IgD-negative memory B cell (primary cell): ENCODE measurements around the gene IFNG-AS1. TPM values are rescaled to one million over a fixed set of nuclear protein-coding genes. Genes with fewer than 3 reads are reported as not detected.

Source experiments
- H3K27ac Mint-ChIP-seq, 3 donors: one replicate each; pipeline ENCODE4 v1.8.0; 2020 to 2022; ENCODE audit warnings: mild to moderate bottlenecking in 3 of 3, mixed read lengths in 3 of 3, moderate library complexity in 1 of 3
- H3K27me3 Mint-ChIP-seq: one replicate; pipeline ENCODE4 v1.8.0; 2021; ENCODE audit warnings: mixed read lengths
- H3K36me3 Mint-ChIP-seq: one replicate; pipeline ENCODE4 v1.8.0; 2020; ENCODE audit warnings: mild to moderate bottlenecking, mixed read lengths
- H3K4me1 Mint-ChIP-seq, 3 donors: one replicate each; pipeline ENCODE4 v1.8.0; 2020 to 2022; ENCODE audit warnings: mixed read lengths in 3 of 3, mild to moderate bottlenecking in 1 of 3
- H3K4me3 Mint-ChIP-seq, 4 donors: one replicate each; pipeline ENCODE4 v1.8.0; 2020 to 2022; ENCODE audit warnings: mild to moderate bottlenecking in 4 of 4, mixed read lengths in 4 of 4, moderate library complexity in 3 of 4
- H3K9me3 Mint-ChIP-seq, 3 donors: one replicate each; pipeline ENCODE4 v1.8.0; 2020 to 2021; ENCODE audit warnings: mixed read lengths in 3 of 3, mild to moderate bottlenecking in 1 of 3
- polyA plus RNA-seq: library from polyadenylated mRNA; unstranded; fragments of 300-500 nt; fragmentation: Illumina TruSeq; gene quantifications from one replicate; pipeline ENCODE4 v1.2.3, GENCODE V29; 2021

Gene IFNG-AS1
- polyA plus RNA-seq, 1 donor from 2014 or later: 21.1 TPM

GRCh38 chr12:68036642-68037041, 47.4 kb downstream of the IFNG-AS1 start:
- no peak overlapping the region for H3K27ac Mint-ChIP-seq
- H3K4me3 Mint-ChIP-seq: no peak overlapping the region

GRCh38 chr12:68037616-68038255, 48.5 kb downstream of the IFNG-AS1 start:
- no peak overlapping the region for H3K27ac Mint-ChIP-seq
- peaks cover 4% of the 10 kb centered on the region for H3K36me3 Mint-ChIP-seq
- no peaks in the 10 kb centered on the region for H3K27me3 Mint-ChIP-seq
- H3K9me3 Mint-ChIP-seq: peaks cover 0 to 3% (median 0%) of the 10 kb centered on the region in 3 donors
- peaks cover 26 to 33% (median 29%) of the 10 kb centered on the region in 3 donors for H3K4me1 Mint-ChIP-seq
- no peak overlapping the region for H3K4me3 Mint-ChIP-seq

More at GRCh38 chr12:68036642-68037041, 47.4 kb downstream of the IFNG-AS1 start:
- Mint-ChIP-seq H3K4me1 (peaks cover 26 to 32% (median 28%) of the 10 kb centered on the region in 3 donors), H3K27me3 (no peaks in the 10 kb centered on the region), H3K36me3 (peaks cover 4% of the 10 kb centered on the region), H3K9me3 (peaks cover 0 to 3% (median 0%) of the 10 kb centered on the region in 3 donors)

DNA sequence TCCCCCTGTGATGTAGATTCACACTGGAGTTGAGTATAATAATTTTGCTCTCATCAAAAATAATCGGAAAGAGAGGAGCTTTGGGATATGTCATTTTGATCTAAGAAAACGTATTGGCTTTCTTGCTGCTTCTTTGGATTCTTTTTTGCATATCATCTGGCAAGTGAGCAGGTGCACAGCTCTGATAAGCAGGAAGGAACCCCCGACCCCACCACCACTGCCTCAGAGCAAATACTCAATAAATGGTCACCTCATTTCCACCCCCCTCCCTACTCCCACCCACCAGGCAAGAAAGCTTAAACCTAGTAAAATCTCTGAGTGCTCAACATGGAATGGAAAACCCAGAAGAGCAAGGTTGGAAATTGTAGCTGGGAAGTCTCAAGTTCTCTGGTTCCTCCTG, 49.4 kb downstream of the IFNG-AS1 start:
- H3K4me3 Mint-ChIP-seq: no peak overlapping the region
- H3K36me3 Mint-ChIP-seq: peaks cover 4% of the 10 kb centered on the region
- H3K9me3 Mint-ChIP-seq: peaks cover 0 to 3% (median 0%) of the 10 kb centered on the region in 3 donors
- H3K4me1 Mint-ChIP-seq: peaks cover 23 to 31% (median 27%) of the 10 kb centered on the region in 3 donors
- no peaks in the 10 kb centered on the region for H3K27me3 Mint-ChIP-seq
- no peak overlapping the region for H3K27ac Mint-ChIP-seq

GRCh38 chr12:68040450-68041075, 51.3 kb downstream of the IFNG-AS1 start:
- no peaks in the 10 kb centered on the region for H3K36me3 Mint-ChIP-seq
- peaks cover 0 to 3% (median 0%) of the 10 kb centered on the region in 3 donors for H3K9me3 Mint-ChIP-seq
- peak overlapping the region; percentile 1 to 33 (median 4) for H3K27ac Mint-ChIP-seq
- peak overlapping the region in 1 of 4 donors; percentile 79 for H3K4me3 Mint-ChIP-seq
- H3K27me3 Mint-ChIP-seq: no peaks in the 10 kb centered on the region
- H3K4me1 Mint-ChIP-seq: peaks cover 14 to 22% (median 20%) of the 10 kb centered on the region in 3 donors

DNA sequence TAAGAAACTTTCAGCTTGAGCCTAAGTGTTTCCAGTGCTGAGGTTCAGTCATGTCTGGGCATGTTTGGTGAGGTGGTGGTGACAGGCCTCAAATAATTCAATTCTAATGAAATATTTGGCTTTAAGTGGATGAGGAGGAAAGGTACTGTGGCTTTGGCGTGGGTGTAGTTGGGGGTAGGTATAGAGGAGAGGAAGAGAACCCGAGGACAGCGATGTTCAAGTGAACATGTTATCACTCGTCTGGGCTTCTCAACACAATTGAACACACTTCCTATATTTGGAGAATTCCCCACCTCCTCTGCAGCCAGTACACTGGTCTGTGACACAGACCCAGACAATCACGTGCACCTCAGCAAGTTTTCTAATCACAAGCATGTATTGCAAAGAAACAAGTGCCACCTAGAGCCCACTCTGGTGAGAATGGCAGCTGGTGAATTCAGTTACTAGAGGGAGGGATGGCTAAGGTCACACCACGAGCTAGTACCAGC, 53.0 kb downstream of the IFNG-AS1 start:
- no peaks in the 10 kb centered on the region for H3K27me3 Mint-ChIP-seq
- peaks cover 12 to 20% (median 19%) of the 10 kb centered on the region in 3 donors for H3K4me1 Mint-ChIP-seq
- peak overlapping the region in 1 of 4 donors; percentile 23 for H3K4me3 Mint-ChIP-seq
- H3K27ac Mint-ChIP-seq: peak overlapping the region; percentile 25 to 86 (median 44)
- H3K9me3 Mint-ChIP-seq: peaks cover 0 to 2% (median 0%) of the 10 kb centered on the region in 3 donors
- H3K36me3 Mint-ChIP-seq: no peaks in the 10 kb centered on the region

GRCh38 chr12:68043435-68043834, 54.2 kb downstream of the IFNG-AS1 start:
- H3K27ac Mint-ChIP-seq: peak overlapping the region in 1 of 3 donors; percentile 41
- H3K4me1 Mint-ChIP-seq: peaks cover 12 to 20% (median 19%) of the 10 kb centered on the region in 3 donors
- no peaks in the 10 kb centered on the region for H3K36me3 Mint-ChIP-seq
- no peak overlapping the region for H3K4me3 Mint-ChIP-seq
- H3K9me3 Mint-ChIP-seq: peaks cover 0 to 2% (median 0%) of the 10 kb centered on the region in 3 donors
- H3K27me3 Mint-ChIP-seq: no peaks in the 10 kb centered on the region

DNA sequence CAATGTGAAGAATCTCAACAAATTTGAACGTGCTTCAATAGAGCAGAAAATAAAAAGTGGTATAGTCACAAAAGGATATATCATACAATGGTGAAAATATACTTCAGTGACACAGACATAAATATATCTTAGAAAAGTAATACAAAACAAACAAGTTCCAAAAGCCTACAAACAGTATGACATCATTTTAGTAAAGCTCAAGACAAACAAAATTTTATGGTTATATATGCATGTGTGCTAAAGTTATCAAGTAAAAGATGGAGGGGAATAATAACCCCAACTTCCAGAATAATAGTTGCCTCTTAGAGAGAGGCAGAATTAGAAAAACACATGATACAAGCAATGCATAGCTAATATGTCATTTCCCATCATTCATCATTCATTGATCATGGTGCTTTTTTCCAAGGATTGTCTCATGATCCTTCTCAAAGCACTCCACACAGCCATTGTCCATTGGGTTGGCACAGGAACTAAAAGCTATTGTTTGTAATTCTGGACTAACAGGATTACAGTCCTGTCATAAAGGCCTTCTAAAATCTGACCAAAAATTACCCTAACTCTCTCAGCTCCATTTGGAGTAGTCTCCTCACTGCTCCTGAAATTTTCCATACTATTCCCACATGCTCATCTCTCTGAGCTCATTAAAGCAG, 59.5 kb downstream of the IFNG-AS1 start:
- H3K36me3 Mint-ChIP-seq: peaks cover 2% of the 10 kb centered on the region
- H3K27ac Mint-ChIP-seq: peak overlapping the region in 1 of 3 donors; percentile 36
- H3K27me3 Mint-ChIP-seq: peaks cover 3% of the 10 kb centered on the region
- peaks cover 0 to 2% (median 0%) of the 10 kb centered on the region in 3 donors for H3K4me1 Mint-ChIP-seq
- H3K4me3 Mint-ChIP-seq: no peak overlapping the region
- H3K9me3 Mint-ChIP-seq: peaks cover 0 to 2% (median 0%) of the 10 kb centered on the region in 3 donors

- peak overlapping the region in 3 of 4 donors; percentile 2 to 42 (median 3) for H3K4me3 Mint-ChIP-seq
- peak overlapping the region in 2 of 3 donors; percentile 54 to 63 for H3K27ac Mint-ChIP-seq
- H3K36me3 Mint-ChIP-seq: peaks cover 17% of the 10 kb centered on the region
- H3K9me3 Mint-ChIP-seq: peaks cover 10 to 31% (median 20%) of the 10 kb centered on the region in 3 donors
- H3K4me1 Mint-ChIP-seq: peaks cover 10 to 15% (median 14%) of the 10 kb centered on the region in 3 donors
- H3K27me3 Mint-ChIP-seq: no peaks in the 10 kb centered on the region
These were observed 67.1 kb downstream of the IFNG-AS1 start for GRCh38 chr12:68056300-68056699.

GRCh38 chr12:68063900-68064590, 74.8 kb downstream of the IFNG-AS1 start:
- H3K27ac Mint-ChIP-seq: no peak overlapping the region
- peaks cover 29% of the 10 kb centered on the region for H3K36me3 Mint-ChIP-seq
- H3K9me3 Mint-ChIP-seq: peaks cover 3 to 25% (median 23%) of the 10 kb centered on the region in 3 donors

GRCh38 chr12:68065163-68065562, 75.9 kb downstream of the IFNG-AS1 start:
- H3K27me3 Mint-ChIP-seq: no peaks in the 10 kb centered on the region
- H3K4me3 Mint-ChIP-seq: peak overlapping the region in 1 of 4 donors; percentile 6
- no peak overlapping the region for H3K27ac Mint-ChIP-seq
- H3K36me3 Mint-ChIP-seq: peaks cover 26% of the 10 kb centered on the region
- peaks cover 4 to 16% (median 15%) of the 10 kb centered on the region in 3 donors for H3K9me3 Mint-ChIP-seq
- H3K4me1 Mint-ChIP-seq: peaks cover 17 to 23% (median 18%) of the 10 kb centered on the region in 3 donors

More at GRCh38 chr12:68063900-68064590, 74.8 kb downstream of the IFNG-AS1 start:
- Mint-ChIP-seq H3K27me3 (no peaks in the 10 kb centered on the region), H3K4me3 (no peak overlapping the region), H3K4me1 (peaks cover 14 to 17% (median 16%) of the 10 kb centered on the region in 3 donors)

DNA sequence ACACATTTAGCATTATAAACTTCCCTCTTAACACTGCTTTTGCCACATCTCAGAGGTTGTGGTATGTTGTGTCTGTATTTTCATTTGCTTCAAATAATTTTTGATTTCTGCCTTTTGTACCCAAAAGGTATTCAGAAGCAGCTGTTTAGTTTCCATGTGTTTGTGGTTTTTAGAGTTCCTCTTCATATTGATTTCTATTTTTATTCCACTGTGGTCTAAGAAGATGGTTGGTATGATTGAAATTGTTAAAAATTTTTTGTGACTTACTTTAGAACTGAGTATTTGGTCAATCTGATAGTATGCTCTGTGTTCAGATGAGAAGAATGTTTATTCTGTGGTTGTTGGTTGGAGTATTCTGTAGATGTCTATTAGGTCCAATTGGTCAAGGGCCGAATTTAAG, 76.4 kb downstream of the IFNG-AS1 start:
- no peaks in the 10 kb centered on the region for H3K27me3 Mint-ChIP-seq
- H3K27ac Mint-ChIP-seq: no peak overlapping the region
- H3K36me3 Mint-ChIP-seq: peaks cover 26% of the 10 kb centered on the region
- peaks cover 18 to 23% (median 22%) of the 10 kb centered on the region in 3 donors for H3K4me1 Mint-ChIP-seq
- peaks cover 4 to 15% (median 14%) of the 10 kb centered on the region in 3 donors for H3K9me3 Mint-ChIP-seq
- H3K4me3 Mint-ChIP-seq: peak overlapping the region in 1 of 4 donors; percentile 10

GRCh38 chr12:68067762-68068376, 78.6 kb downstream of the IFNG-AS1 start:
- no peaks in the 10 kb centered on the region for H3K27me3 Mint-ChIP-seq
- peaks cover 18 to 26% (median 21%) of the 10 kb centered on the region in 3 donors for H3K4me1 Mint-ChIP-seq
- H3K9me3 Mint-ChIP-seq: peaks cover 4 to 14% (median 4%) of the 10 kb centered on the region in 3 donors
- H3K4me3 Mint-ChIP-seq: peak overlapping the region in 1 of 4 donors; percentile 24
- H3K36me3 Mint-ChIP-seq: peaks cover 16% of the 10 kb centered on the region
- no peak overlapping the region for H3K27ac Mint-ChIP-seq

- H3K4me1 Mint-ChIP-seq: peaks cover 18 to 26% (median 21%) of the 10 kb centered on the region in 3 donors
- no peak overlapping the region for H3K27ac Mint-ChIP-seq
- H3K9me3 Mint-ChIP-seq: peaks cover 4 to 14% (median 4%) of the 10 kb centered on the region in 3 donors
- no peaks in the 10 kb centered on the region for H3K27me3 Mint-ChIP-seq
- H3K36me3 Mint-ChIP-seq: peaks cover 14% of the 10 kb centered on the region
- no peak overlapping the region for H3K4me3 Mint-ChIP-seq
These were observed 80.0 kb downstream of the IFNG-AS1 start for GRCh38 chr12:68069275-68069674.
